MM.1S (cell line): Measurements from ENCODE around the gene DNPEP.

Source experiments
- EZH2 ChIP-seq: fragments of 300-600 bp; sonication (generic); optimal IDR thresholded peaks from 2 replicates; pipeline ENCODE3; 2017; ENCODE audit warnings: low read depth, mild to moderate bottlenecking, antibody characterized with exemption, low read length, mixed read lengths
- TF ChIP-seq, protein P1 (sequence below): fragments of 300-600 bp; sonication (generic); IDR thresholded peaks from 2 replicates; pipeline ENCODE4 v1.5.1; 2016; ENCODE audit warnings: antibody characterized with exemption, low read length, mixed read lengths

DNA sequence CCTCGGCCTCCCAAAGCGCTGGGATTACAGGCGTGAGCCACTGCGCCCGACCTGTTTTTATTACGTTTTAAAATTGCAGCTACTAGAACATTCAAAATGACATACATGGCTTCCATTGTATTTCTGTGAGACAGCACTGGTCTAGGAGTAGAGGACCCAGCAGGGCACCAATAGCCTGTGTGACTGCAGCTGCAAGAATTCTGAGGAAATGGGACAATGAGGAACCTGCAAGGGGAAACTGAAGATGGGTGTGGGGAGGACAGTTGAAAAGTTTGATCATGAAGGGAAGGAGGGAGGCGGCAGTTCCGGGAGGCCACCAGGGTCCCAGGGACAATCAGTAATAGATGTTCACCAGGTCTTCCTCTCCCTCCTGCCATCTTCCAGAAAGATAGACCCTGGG is 13.9 kb upstream of the DNPEP start:
- TF ChIP-seq, protein P1, sequence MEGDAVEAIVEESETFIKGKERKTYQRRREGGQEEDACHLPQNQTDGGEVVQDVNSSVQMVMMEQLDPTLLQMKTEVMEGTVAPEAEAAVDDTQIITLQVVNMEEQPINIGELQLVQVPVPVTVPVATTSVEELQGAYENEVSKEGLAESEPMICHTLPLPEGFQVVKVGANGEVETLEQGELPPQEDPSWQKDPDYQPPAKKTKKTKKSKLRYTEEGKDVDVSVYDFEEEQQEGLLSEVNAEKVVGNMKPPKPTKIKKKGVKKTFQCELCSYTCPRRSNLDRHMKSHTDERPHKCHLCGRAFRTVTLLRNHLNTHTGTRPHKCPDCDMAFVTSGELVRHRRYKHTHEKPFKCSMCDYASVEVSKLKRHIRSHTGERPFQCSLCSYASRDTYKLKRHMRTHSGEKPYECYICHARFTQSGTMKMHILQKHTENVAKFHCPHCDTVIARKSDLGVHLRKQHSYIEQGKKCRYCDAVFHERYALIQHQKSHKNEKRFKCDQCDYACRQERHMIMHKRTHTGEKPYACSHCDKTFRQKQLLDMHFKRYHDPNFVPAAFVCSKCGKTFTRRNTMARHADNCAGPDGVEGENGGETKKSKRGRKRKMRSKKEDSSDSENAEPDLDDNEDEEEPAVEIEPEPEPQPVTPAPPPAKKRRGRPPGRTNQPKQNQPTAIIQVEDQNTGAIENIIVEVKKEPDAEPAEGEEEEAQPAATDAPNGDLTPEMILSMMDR, result no peak
- no peak for TF ChIP-seq EZH2
